ENCODE data around the gene PRELP.

- no peak for TF ChIP-seq EZH2phosphoT487 (IDR thresholded peaks at IDR 0.05; ENCODE audit: borderline replicate concordance, low read length)
- no peak for TF ChIP-seq EZH2 (IDR thresholded peaks at IDR 0.05; ENCODE audit: low read length, unreplicated experiment)
Observed at GRCh38 chr1:203512517-203512847, 36.9 kb downstream of the PRELP start.
